Panc1 (cell line): ENCODE results near the gene FAM163B. TPM values are rescaled to one million over a fixed set of nuclear protein-coding genes. Genes with fewer than 3 reads are reported as not detected.

Source experiments
- ATAC-seq: fragments of 200-7000 bp; cut with Tn5 transposase; 2 replicates; pipeline ENCODE4 v1.9.1; 2020; ENCODE audit warnings: mild to moderate bottlenecking, moderate library complexity
- BruUV-seq: library from RNA; stranded (reverse); fragments of 400-500 nt; replicated peaks from 2 replicates; lab custom pipeline; 2021; lab: Mats Ljungman, UMichigan
- CTCF ChIA-PET: fragments of 300-600 bp; sonication (Branson Sonifier 250); formaldehyde crosslinking; loops from one replicate; lab custom pipeline; 2022; ENCODE audit warnings: antibody characterized with exemption; lab: Charles Lee
- POLR2A ChIA-PET: fragments of 300-600 bp; sonication (Branson Sonifier 250); formaldehyde crosslinking; loops from one replicate; lab custom pipeline; 2022; ENCODE audit warnings: antibody characterized with exemption; lab: Charles Lee
- DNase-seq: peaks from one replicate; pipeline ENCODE4 v3.0.0-alpha.2; 2010; ENCODE audit warnings: low read depth, low spot score
- H3K27ac ChIP-seq: 2 replicates; pipeline ENCODE4 v1.5.1; 2011; ENCODE audit warnings: mild to moderate bottlenecking, low read length, inconsistent platforms
- H3K27me3 ChIP-seq: fragments of 200-500 bp; sonication (Bioruptor generic); 2 replicates; pipeline ENCODE4 v1.6.0; 2014; ENCODE audit warnings: low read length, inconsistent platforms; ENCODE audit not compliant: control insufficient read depth, insufficient read depth
- H3K36me3 ChIP-seq: fragments of 200-500 bp; sonication (Bioruptor generic); 2 replicates; pipeline ENCODE4 v1.5.1; 2014; ENCODE audit warnings: inconsistent platforms, mild to moderate bottlenecking, low read length, moderate library complexity; ENCODE audit not compliant: control insufficient read depth, insufficient read depth
- H3K4me1 ChIP-seq: 2 replicates; pipeline ENCODE4 v1.5.1; 2011; ENCODE audit warnings: inconsistent platforms, mild to moderate bottlenecking, low read length, moderate library complexity; ENCODE audit not compliant: control insufficient read depth, insufficient read depth
- H3K4me3 ChIP-seq, 2 experiments: 2 replicates each; pipeline ENCODE4 v1.5.1; 2011 to 2012; ENCODE audit warnings: low read depth in 2 of 2, low read length in 2 of 2, mild to moderate bottlenecking in 2 of 2, inconsistent platforms in 1 of 2, moderate library complexity in 1 of 2
- H3K9me3 ChIP-seq: fragments of 200-500 bp; sonication (Bioruptor generic); 2 replicates; pipeline ENCODE4 v1.5.1; 2014; ENCODE audit warnings: low read depth, mild to moderate bottlenecking, inconsistent platforms, low read length, moderate library complexity; ENCODE audit not compliant: control insufficient read depth, insufficient read depth
- POLR2AphosphoS5 ChIP-seq: IDR thresholded peaks from 2 replicates; pipeline ENCODE4 v1.6.1; 2012; ENCODE audit warnings: mild to moderate bottlenecking, low read depth, low read length, moderate library complexity
- SIN3A ChIP-seq: IDR thresholded peaks from 2 replicates; pipeline ENCODE4 v1.6.1; 2012; ENCODE audit warnings: low read depth, mild to moderate bottlenecking, low read length, moderate library complexity, borderline replicate concordance; ENCODE audit not compliant: insufficient read depth
- TCF7L2 ChIP-seq: IDR thresholded peaks from 2 replicates; pipeline ENCODE4 v1.6.1; 2011; ENCODE audit warnings: mild to moderate bottlenecking, low read depth, low read length, inconsistent platforms
- in situ Hi-C: cut with HindIII; loops from 2 replicates; pipeline ENCODE4 v1.10.0; 2016; ENCODE audit warnings: low sequenced_read_pairs, low pct_unique_long_range_greater_than_20kb
- intact Hi-C: fragments of 100-400 bp; cut with micrococcal nuclease; formaldehyde crosslinking; loops from one replicate; pipeline ENCODE4 v1.10.0; 2022; ENCODE audit not compliant: unreplicated experiment
- total RNA-seq: library from RNA; stranded (reverse); gene quantifications from one replicate; pipeline ENCODE4 v1.2.1, GENCODE V29; 2021; ENCODE audit not compliant: unreplicated experiment
- TF ChIP-seq, protein P1 (sequence below): fragments of 450-650 bp; IDR thresholded peaks from 2 replicates; pipeline ENCODE4 v1.5.1; 2017; ENCODE audit warnings: mild to moderate bottlenecking
- TF ChIP-seq, protein P2 (sequence below), 2 experiments: IDR thresholded peaks; 2 replicates each; pipeline ENCODE4 v1.6.1; 2011 to 2012; ENCODE audit warnings: low read depth in 2 of 2, control low read depth in 1 of 2, low read length in 1 of 2, mild to moderate bottlenecking in 1 of 2, moderate library complexity in 1 of 2; ENCODE audit not compliant: insufficient read depth in 1 of 2

The FAM163B gene
- total RNA-seq, 1 experiment from 2014 or later: not detected

DNA sequence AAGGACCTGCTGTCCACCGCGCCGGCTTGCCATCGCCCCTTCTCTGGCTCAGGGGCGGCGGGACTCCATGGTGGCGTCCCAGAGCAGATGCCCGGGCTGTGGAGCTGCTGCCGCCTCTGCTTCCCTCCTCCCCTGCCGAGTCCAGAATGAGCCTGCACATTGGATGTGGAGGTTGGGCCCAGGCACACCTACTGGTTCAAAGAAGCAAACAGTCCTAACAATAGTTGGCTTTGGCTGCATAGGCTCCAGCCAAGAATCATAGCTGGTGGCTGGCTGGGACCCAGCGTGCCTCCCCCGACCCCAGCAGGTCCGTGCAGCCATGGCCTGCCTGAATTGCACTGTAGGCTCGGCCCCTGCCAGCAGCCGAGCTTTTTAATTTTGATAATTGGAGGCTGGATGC lies 48.9 kb downstream of the FAM163B start:
- CTCF ChIA-PET: no interaction called here
- no peak for DNase-seq

GRCh38 chr9:133558191-133559126 lies 50.7 kb downstream of the FAM163B start:
- POLR2A ChIA-PET: no interaction called here

More for the DNA sequence above, 48.9 kb downstream of the FAM163B start:
- H3K27ac ChIP-seq: no peak overlapping the region
- POLR2A ChIA-PET: no interaction called here
- TF ChIP-seq, protein P1, sequence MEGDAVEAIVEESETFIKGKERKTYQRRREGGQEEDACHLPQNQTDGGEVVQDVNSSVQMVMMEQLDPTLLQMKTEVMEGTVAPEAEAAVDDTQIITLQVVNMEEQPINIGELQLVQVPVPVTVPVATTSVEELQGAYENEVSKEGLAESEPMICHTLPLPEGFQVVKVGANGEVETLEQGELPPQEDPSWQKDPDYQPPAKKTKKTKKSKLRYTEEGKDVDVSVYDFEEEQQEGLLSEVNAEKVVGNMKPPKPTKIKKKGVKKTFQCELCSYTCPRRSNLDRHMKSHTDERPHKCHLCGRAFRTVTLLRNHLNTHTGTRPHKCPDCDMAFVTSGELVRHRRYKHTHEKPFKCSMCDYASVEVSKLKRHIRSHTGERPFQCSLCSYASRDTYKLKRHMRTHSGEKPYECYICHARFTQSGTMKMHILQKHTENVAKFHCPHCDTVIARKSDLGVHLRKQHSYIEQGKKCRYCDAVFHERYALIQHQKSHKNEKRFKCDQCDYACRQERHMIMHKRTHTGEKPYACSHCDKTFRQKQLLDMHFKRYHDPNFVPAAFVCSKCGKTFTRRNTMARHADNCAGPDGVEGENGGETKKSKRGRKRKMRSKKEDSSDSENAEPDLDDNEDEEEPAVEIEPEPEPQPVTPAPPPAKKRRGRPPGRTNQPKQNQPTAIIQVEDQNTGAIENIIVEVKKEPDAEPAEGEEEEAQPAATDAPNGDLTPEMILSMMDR: no peak
- TF ChIP-seq SIN3A (no peak), POLR2AphosphoS5 (no peak), TCF7L2 (no peak)
- TF ChIP-seq, protein P2, sequence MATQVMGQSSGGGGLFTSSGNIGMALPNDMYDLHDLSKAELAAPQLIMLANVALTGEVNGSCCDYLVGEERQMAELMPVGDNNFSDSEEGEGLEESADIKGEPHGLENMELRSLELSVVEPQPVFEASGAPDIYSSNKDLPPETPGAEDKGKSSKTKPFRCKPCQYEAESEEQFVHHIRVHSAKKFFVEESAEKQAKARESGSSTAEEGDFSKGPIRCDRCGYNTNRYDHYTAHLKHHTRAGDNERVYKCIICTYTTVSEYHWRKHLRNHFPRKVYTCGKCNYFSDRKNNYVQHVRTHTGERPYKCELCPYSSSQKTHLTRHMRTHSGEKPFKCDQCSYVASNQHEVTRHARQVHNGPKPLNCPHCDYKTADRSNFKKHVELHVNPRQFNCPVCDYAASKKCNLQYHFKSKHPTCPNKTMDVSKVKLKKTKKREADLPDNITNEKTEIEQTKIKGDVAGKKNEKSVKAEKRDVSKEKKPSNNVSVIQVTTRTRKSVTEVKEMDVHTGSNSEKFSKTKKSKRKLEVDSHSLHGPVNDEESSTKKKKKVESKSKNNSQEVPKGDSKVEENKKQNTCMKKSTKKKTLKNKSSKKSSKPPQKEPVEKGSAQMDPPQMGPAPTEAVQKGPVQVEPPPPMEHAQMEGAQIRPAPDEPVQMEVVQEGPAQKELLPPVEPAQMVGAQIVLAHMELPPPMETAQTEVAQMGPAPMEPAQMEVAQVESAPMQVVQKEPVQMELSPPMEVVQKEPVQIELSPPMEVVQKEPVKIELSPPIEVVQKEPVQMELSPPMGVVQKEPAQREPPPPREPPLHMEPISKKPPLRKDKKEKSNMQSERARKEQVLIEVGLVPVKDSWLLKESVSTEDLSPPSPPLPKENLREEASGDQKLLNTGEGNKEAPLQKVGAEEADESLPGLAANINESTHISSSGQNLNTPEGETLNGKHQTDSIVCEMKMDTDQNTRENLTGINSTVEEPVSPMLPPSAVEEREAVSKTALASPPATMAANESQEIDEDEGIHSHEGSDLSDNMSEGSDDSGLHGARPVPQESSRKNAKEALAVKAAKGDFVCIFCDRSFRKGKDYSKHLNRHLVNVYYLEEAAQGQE (IDR thresholded peaks at IDR 0.05; ENCODE audit: insufficient read depth in 1 of 2, low read depth in 2 of 2, low read length in 1 of 2): no peak
- ATAC-seq: 0 out of 2 replicates have a peak, but pooled peaks have one; percentile 26
- intact Hi-C loops: no loop called here
- H3K4me3 ChIP-seq: no peak overlapping the region
- H3K9me3 ChIP-seq: no peaks in the 10 kb centered on the region
- in situ Hi-C loops: no loop called here
- no peaks in the 10 kb centered on the region for H3K27me3 ChIP-seq
- no TSS peak for BruUV-seq
- H3K36me3 ChIP-seq: no peaks in the 10 kb centered on the region
- H3K4me1 ChIP-seq: peaks cover 12% of the 10 kb centered on the region

More at GRCh38 chr9:133558191-133559126, 50.7 kb downstream of the FAM163B start:
- TF ChIP-seq, protein P2 (IDR thresholded peaks at IDR 0.05; ENCODE audit: insufficient read depth in 1 of 2, low read depth in 2 of 2, low read length in 1 of 2): no peak
- TF ChIP-seq TCF7L2: no peak
- no peak for TF ChIP-seq SIN3A
- TF ChIP-seq, protein P1: no peak
- no peak for TF ChIP-seq POLR2AphosphoS5
- ATAC-seq (peak; percentile 76), DNase-seq (no peak)
- no peak overlapping the region for H3K4me3 ChIP-seq
- no peaks in the 10 kb centered on the region for H3K36me3 ChIP-seq
- CTCF ChIA-PET: no interaction called here
- in situ Hi-C loops: no loop called here
- no peak overlapping the region for H3K27ac ChIP-seq
- H3K27me3 ChIP-seq: no peaks in the 10 kb centered on the region
- no TSS peak for BruUV-seq
- intact Hi-C loops: no loop called here
- H3K4me1 ChIP-seq: peaks cover 11% of the 10 kb centered on the region
- no peaks in the 10 kb centered on the region for H3K9me3 ChIP-seq
